ENCODE data around the gene TBC1D5.

Gene TBC1D5

GRCh38 chr3:17234382-17234781, 508.0 kb downstream of the TBC1D5 start:
- Histone ChIP-seq H3K4me1 (ENCODE audit: control insufficient read depth, low read length) (peaks cover 11% of the 10 kb centered on the region), H3K4me2 (ENCODE audit: low read length) (no peak overlapping the region), H3K27ac (ENCODE audit: low read depth, low read length) (no peak overlapping the region), H3K4me3 (ENCODE audit: low read length) (no peak overlapping the region), H3K36me3 (ENCODE audit: control insufficient read depth, low read length) (no peaks in the 10 kb centered on the region), H4K20me1 (ENCODE audit: control insufficient read depth, insufficient read depth, low read depth, low read length) (no peaks in the 10 kb centered on the region), H3K79me2 (ENCODE audit: control insufficient read depth, low read length) (no peaks in the 10 kb centered on the region), H3K27me3 (ENCODE audit: control insufficient read depth, low read length) (no peaks in the 10 kb centered on the region), H3F3A (ENCODE audit: control insufficient read depth, insufficient read depth) (0 out of 2 replicates have a peak, but pooled peaks cover 3% of the 10 kb centered on the region), H3K9me3 (ENCODE audit: control insufficient read depth, insufficient read depth, low read length) (no peaks in the 10 kb centered on the region), H3K9me2 (replicated peaks; ENCODE audit: control insufficient read depth, low read length) (no peaks in the 10 kb centered on the region)
- TF ChIP-seq EZH2phosphoT487 (IDR thresholded peaks at IDR 0.05; ENCODE audit: borderline replicate concordance, low read length) (no peak), CTCF (IDR thresholded peaks at IDR 0.05; ENCODE audit: low read depth, low read length, poor library complexity, severe bottlenecking) (no peak)

GRCh38 chr3:17233398-17233800, 509.0 kb downstream of the TBC1D5 start:
- peak; percentile 77 for TF ChIP-seq CTCF (IDR thresholded peaks at IDR 0.05; ENCODE audit: low read depth, low read length, poor library complexity, severe bottlenecking)
- no peak for TF ChIP-seq EZH2phosphoT487 (IDR thresholded peaks at IDR 0.05; ENCODE audit: borderline replicate concordance, low read length)
- Histone ChIP-seq H3K27ac (ENCODE audit: low read depth, low read length) (no peak overlapping the region), H3K79me2 (ENCODE audit: control insufficient read depth, low read length) (no peaks in the 10 kb centered on the region), H3K9me3 (ENCODE audit: control insufficient read depth, insufficient read depth, low read length) (no peaks in the 10 kb centered on the region), H3K36me3 (ENCODE audit: control insufficient read depth, low read length) (no peaks in the 10 kb centered on the region), H3F3A (ENCODE audit: control insufficient read depth, insufficient read depth) (0 out of 2 replicates have a peak, but pooled peaks cover 3% of the 10 kb centered on the region), H3K4me3 (ENCODE audit: low read length) (no peak overlapping the region), H4K20me1 (ENCODE audit: control insufficient read depth, insufficient read depth, low read depth, low read length) (no peaks in the 10 kb centered on the region), H3K4me2 (ENCODE audit: low read length) (no peak overlapping the region), H3K27me3 (ENCODE audit: control insufficient read depth, low read length) (no peaks in the 10 kb centered on the region), H3K9me2 (replicated peaks; ENCODE audit: control insufficient read depth, low read length) (no peaks in the 10 kb centered on the region), H3K4me1 (ENCODE audit: control insufficient read depth, low read length) (peaks cover 11% of the 10 kb centered on the region)

GRCh38 chr3:17232442-17232841, 510.0 kb downstream of the TBC1D5 start:
- Histone ChIP-seq H3K4me2 (ENCODE audit: low read length) (no peak overlapping the region), H3K9me2 (replicated peaks; ENCODE audit: control insufficient read depth, low read length) (no peaks in the 10 kb centered on the region), H3K4me1 (ENCODE audit: control insufficient read depth, low read length) (peaks cover 11% of the 10 kb centered on the region)

More at GRCh38 chr3:17232442-17232841, 510.0 kb downstream of the TBC1D5 start:
- Histone ChIP-seq H3K4me3 (ENCODE audit: low read length) (no peak overlapping the region), H4K20me1 (ENCODE audit: control insufficient read depth, insufficient read depth, low read depth, low read length) (no peaks in the 10 kb centered on the region), H3K9me3 (ENCODE audit: control insufficient read depth, insufficient read depth, low read length) (no peaks in the 10 kb centered on the region), H3F3A (ENCODE audit: control insufficient read depth, insufficient read depth) (0 out of 2 replicates have a peak, but pooled peaks cover 3% of the 10 kb centered on the region), H3K27me3 (ENCODE audit: control insufficient read depth, low read length) (no peaks in the 10 kb centered on the region), H3K79me2 (ENCODE audit: control insufficient read depth, low read length) (no peaks in the 10 kb centered on the region), H3K36me3 (ENCODE audit: control insufficient read depth, low read length) (no peaks in the 10 kb centered on the region), H3K27ac (ENCODE audit: low read depth, low read length) (no peak overlapping the region)
- TF ChIP-seq CTCF (IDR thresholded peaks at IDR 0.05; ENCODE audit: low read depth, low read length, poor library complexity, severe bottlenecking) = no peak
- no peak for TF ChIP-seq EZH2phosphoT487 (IDR thresholded peaks at IDR 0.05; ENCODE audit: borderline replicate concordance, low read length)
